CD4-positive, alpha-beta T cell treated with Interleukin-4 for 1 hour (primary cell): ENCODE measurements around the gene RAB3A.
A peak's percentile ranks its signal among the peaks of the same experiment; 100 is the strongest.
"Not testable (repeated sequence)": the region's sequence is repeated elsewhere in the genome, so short reads cannot be mapped to it uniquely, and the experiment has no call there.

ENCODE experiments used
- DNase-seq, 2 donors: peaks; one replicate each; pipeline ENCODE4 v3.0.0-alpha.2; 2020 to 2022

RAB3A gene

GRCh38 chr19:18223860-18224524 lies 20.1 kb upstream of the RAB3A start:
- peak; percentile 18 to 35 for DNase-seq

GRCh38 chr19:18221815-18222725 lies 18.2 kb upstream of the RAB3A start:
- DNase-seq: no peak

- no peak for DNase-seq
Measured at GRCh38 chr19:18220632-18221275, 16.9 kb upstream of the RAB3A start.

- no peak for DNase-seq
Measured at GRCh38 chr19:18219911-18220631, 16.2 kb upstream of the RAB3A start.

- no peak for DNase-seq
Measured at GRCh38 chr19:18218600-18218999, 14.8 kb upstream of the RAB3A start.

DNA sequence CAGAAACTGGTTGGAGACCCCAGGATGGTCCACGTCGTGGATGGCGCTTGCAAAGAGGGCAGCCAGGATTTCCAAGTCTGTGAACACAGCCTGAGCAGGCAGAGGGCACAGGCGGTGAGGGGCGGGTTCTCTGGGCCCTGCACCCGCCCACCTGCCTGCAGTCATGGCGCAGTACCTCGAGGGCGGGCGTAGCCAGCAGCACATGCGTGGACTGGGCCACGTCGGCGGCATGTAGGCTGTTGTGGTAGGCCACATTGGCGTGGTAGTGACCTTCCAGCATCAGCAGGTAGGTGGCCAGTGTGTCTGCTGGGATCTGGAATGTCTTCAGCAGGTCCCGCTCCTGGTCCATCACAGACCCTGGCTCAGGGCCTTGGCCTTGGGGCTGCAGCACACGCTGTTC lies 14.3 kb upstream of the RAB3A start:
- DNase-seq: no peak

GRCh38 chr19:18216789-18217188 lies 12.9 kb upstream of the RAB3A start:
- no peak for DNase-seq

- DNase-seq: no peak
Measured at GRCh38 chr19:18214779-18215433, 11.1 kb upstream of the RAB3A start.

- DNase-seq: no peak
Measured at GRCh38 chr19:18211683-18212082, 7.8 kb upstream of the RAB3A start.

DNA sequence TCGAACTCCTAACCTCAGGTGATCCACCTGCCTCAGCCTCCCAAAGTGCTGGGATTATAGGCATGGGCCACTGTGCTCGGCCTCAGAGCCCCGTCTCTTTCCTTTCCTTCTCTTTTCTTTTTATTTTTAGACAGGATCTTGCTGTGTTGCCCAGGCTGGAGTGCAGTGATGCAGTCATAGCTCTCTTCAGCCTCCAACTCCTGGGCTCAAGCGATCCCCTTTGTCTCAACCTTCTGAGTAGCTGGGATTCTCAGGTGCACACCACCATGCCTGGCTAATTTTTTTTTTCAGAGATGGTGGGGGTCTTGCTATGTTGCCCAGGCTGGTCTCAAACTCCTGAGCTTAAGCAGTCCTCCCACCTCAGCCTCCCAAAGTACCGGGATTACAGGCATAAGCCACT lies 6.1 kb upstream of the RAB3A start:
- DNase-seq: not testable (repeated sequence)

GRCh38 chr19:18208098-18208951 lies 4.5 kb upstream of the RAB3A start:
- DNase-seq: peak; percentile 37 to 55

GRCh38 chr19:18206018-18206417 lies 2.2 kb upstream of the RAB3A start:
- no peak for DNase-seq

DNA sequence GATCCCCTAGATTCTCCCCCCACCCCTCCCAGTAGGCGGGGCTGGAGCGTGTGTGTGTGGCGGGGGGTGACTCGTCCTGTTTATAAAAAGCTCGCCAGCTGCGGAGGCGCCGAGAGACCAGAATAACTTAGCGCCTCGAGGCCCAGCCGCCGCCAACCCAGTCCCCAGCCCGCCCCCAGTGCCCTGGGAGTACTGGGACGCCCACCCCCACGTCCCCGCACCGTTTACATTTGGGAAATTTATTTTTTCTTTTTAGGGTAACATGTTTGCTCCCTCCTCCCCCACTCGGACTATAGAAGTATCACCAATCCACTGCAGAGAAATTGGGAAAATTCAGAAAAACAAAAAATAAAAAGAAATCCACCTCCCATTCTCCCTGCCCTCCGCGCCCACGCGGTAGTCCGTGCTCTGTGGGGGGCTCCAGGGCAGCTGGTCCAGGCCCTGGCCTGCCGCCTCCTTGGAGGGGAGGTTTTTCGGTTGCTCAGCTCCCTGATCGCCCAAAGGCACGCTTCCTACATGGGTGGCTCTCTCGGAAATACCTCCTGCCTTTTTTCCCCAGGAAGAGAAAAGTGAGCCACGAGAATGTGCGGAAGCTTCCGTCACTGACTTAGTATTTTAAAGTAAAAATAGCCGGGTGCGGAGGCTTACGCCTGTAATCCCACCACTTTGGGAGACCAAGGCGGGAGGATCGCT lies 1.5 kb upstream of the RAB3A start:
- DNase-seq: peak; percentile 57 to 76

DNA sequence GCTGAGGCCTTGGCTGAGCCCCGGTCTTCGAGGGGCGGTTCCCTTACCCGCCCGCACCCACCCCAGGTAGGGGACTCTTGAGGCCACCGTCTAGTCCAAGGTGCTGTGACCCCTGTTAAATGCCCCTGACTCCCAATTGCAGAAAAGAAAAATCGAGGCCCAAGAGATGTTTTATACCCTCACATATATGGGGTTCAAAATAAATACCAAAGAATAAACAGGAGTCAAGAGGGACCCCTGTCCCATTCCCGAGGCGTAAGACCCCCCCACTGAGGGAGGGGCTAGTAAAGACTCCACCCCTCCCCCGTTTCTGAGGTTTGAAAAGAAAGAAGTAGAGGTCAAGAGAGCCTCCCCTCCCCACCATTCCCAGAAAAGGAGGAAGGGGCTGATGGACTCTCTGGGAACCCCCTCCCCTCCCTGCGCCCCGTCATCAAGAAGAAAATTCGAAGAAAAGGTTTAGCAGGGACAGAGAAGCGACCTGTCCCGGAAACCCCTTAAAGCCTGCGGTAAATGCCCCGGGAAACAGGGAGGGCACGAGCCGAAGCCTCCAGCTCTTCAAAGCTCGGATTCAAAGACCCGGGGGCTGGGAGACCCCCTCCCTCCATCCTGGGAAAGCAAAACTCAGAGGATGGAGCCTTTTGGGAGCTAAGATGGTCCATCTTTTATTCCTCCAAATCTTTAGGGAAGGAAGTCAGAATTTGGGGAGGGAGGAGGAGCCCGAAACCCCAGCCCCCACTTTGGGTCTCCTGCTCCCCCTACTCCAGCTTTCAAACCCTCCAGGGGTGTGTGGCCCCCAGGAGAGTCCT lies 755 bp upstream of the RAB3A start:
- no peak for DNase-seq

GRCh38 chr19:18203408-18203862 lies 407 bp downstream of the RAB3A start:
- peak in 1 of 2 donors; percentile 57 for DNase-seq

- peak; percentile 20 to 30 for DNase-seq
Measured at GRCh38 chr19:18202778-18203407, 949 bp downstream of the RAB3A start.

DNA sequence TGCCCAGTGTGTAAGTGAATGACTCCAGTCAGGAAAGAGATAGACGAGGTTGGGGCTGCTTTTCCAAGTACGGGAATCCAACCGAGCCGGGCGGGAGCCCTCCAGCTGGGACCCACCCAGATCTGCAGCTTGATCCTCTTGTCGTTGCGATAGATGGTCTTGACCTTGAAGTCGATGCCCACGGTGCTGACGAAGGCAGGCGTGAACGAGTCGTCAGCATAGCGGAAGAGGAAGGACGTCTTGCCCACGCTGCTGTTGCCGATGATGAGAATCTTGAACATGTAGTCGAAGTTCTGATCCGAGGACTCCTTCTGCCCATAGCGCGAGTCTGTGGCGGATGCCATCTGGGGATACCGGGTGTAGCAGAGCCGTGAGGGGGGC lies 1.5 kb downstream of the RAB3A start:
- no peak for DNase-seq

DNA sequence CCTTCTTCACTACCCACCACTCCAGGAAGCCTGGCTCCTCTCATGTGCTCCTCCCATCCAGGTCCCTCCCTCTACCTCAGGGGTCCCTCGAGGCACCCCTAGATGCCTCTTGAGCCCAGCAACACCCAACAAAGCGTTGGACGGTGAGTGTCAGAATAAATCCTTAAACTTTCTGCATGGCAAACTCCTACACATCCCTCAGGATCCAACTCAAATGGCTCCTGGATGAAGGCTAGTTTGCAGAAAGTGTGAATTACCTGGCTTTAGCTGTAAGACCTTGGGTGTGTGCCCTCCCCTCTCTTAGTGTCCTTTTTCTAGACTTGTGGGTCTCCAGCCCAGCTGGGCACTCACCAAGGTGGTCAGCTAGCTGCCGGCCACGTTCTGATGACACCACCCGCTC lies 5.5 kb downstream of the RAB3A start:
- DNase-seq: no peak

DNA sequence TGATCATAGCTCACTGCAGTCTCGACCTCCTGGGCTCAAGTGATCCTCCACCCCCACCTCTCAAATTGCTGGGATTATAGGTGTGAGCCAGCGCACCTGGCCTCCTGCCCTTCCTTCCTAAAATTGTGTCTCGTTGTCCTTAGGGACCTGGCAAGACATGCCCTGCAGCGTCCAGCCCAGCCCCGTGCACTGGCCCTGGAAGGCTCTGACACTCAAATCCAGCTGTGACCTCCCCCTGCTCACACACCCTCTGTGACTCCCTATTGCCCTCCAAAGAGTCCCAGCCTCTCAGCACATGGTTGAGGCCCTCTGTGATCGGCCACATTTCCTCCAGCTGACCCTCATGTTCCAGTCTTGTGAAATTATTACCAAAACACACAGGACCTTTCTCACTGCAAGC lies 5.9 kb downstream of the RAB3A start:
- DNase-seq: no peak
